Psoas muscle (tissue), 8 donors: Measurements from ENCODE around the gene ODAD3. TPM values are rescaled to one million over a fixed set of nuclear protein-coding genes. Genes with fewer than 3 reads are reported as not detected.
"Not testable (repeated sequence)": the region's sequence is repeated elsewhere in the genome, so short reads cannot be mapped to it uniquely, and the experiment has no call there.

Experiments
- ATAC-seq, 4 donors: fragments of 200-7000 bp; cut with Tn5 transposase; one replicate each; pipeline ENCODE4 v1.9.1; 2020; ENCODE audit warnings: moderate library complexity in 3 of 4, mild to moderate bottlenecking in 2 of 4
- DNase-seq, 2 donors: peaks; one replicate each; pipeline ENCODE4 v3.0.0-alpha.2; 2020
- H3K27ac ChIP-seq: fragments of 200-600 bp; one replicate; pipeline ENCODE4 v1.8.0; 2022
- H3K27me3 ChIP-seq, 3 donors: fragments of 200-600 bp in 1 of 3; one replicate each; pipeline versions ENCODE4 v1.6.1 to v1.8.0; 2013 to 2022; ENCODE audit warnings: low read length in 2 of 3, mild to moderate bottlenecking in 2 of 3, moderate library complexity in 1 of 3; ENCODE audit not compliant: insufficient read depth in 3 of 3
- H3K36me3 ChIP-seq, 2 donors: fragments of 200-600 bp in 1 of 2; one replicate each; pipeline versions ENCODE4 v1.6.1 to v1.8.0; 2013 to 2022; ENCODE audit warnings: low read depth in 1 of 2, mild to moderate bottlenecking in 1 of 2, moderate library complexity in 1 of 2; ENCODE audit not compliant: insufficient read depth in 1 of 2
- H3K4me1 ChIP-seq: fragments of 200-600 bp; one replicate; pipeline ENCODE4 v1.8.0; 2022
- H3K4me3 ChIP-seq: fragments of 200-600 bp; one replicate; pipeline ENCODE4 v1.8.0; 2022; ENCODE audit warnings: mild to moderate bottlenecking
- H3K9me3 ChIP-seq: fragments of 200-600 bp; one replicate; pipeline ENCODE4 v1.8.0; 2022
- CTCF ChIP-seq: fragments of 200-600 bp; IDR thresholded peaks from one replicate; pipeline ENCODE4 v1.8.0; 2022; ENCODE audit warnings: antibody characterized with exemption
- WGBS, 3 donors: extraction: QIAGEN DNeasy Blood & Tissue Kit; methylation state at CpG; one replicate each; pipeline versions ENCODE4 v1.1.6 to v1.1.7; 2013; 5-methylcytosine and 5-hydroxymethylcytosine counted together
- intact Hi-C, 2 donors: fragments of 100-400 bp; cut with DNase I; formaldehyde crosslinking; loops; one replicate each; pipeline versions ENCODE4 v1.11.0 to v1.14.2; 2022
- polyA plus RNA-seq, 3 donors: library from polyadenylated mRNA; stranded (reverse); fragments of 200-250 nt; gene quantifications; one replicate each; pipeline ENCODE4 v1.2.3, GENCODE V29; 2013
- total RNA-seq, 4 donors: library from RNA; stranded (reverse); fragmentation: NEBNext Ultra II Directional in 2 of 4; extraction: Animal tissue kit (Norgen Biotek cat#: 25700) in 2 of 4; gene quantifications; one replicate each; pipeline versions ENCODE4 v1.2.1 to v1.2.4, GENCODE V29; 2021 to 2023
- donor health status: healthy with polysubstance abuse.
- donor health status: DM: no; HTN: no; CAD: no; lungs with moderate emphysema.
- donor health status: Bipolar disorder and iron deficiency.
- donor health status: healthy.
- donor health status: DM: yes; HTN: yes; CAD: no.
- donor health status: DM: no; HTN: no; CAD: no.
- donor health status: DM: no; HTN: no; CAD: no.
- donor health status: DM: yes; HTN: yes; CAD: no.

Gene ODAD3
- total and polyA plus RNA-seq, 7 donors, result 0.09 to 0.87 (median 0.17) TPM; not detected in 2

- Histone ChIP-seq H3K4me1 (peaks cover 46% of the 10 kb centered on the region), H3K9me3 (no peaks in the 10 kb centered on the region), H3K36me3 (no peaks in the 10 kb centered on the region), H3K4me3 (peak overlapping the region; percentile 74), H3K27me3 (peaks cover 0 to 24% (median 8%) of the 10 kb centered on the region in 3 donors), H3K27ac (no peak overlapping the region)
- DNase-seq, result no peak
- intact Hi-C loops, result loop anchor here (5.0 to 10.0 kb wide), 5 partner anchors 42 to 207 kb away; partner anchors contain the start of genes ELAVL3 (in 1 of the 2) and ZNF653 (in 1 of the 2)
- WGBS, 3 donors, result 89 to 94% (median 94%) methylated on average over 7 of the region's 7 CpGs
- ATAC-seq, result no peak
- TF ChIP-seq CTCF, result no peak
Measured at GRCh38 chr19:11379857-11380350, 55.0 kb downstream of the ODAD3 start.

GRCh38 chr19:11379269-11379845 is 55.6 kb downstream of the ODAD3 start:
- intact Hi-C loops, result loop anchor here in 1 of 2 donors (5.0 to 10.0 kb wide), 2 partner anchors 53 to 125 kb away; partner anchors contain the start of gene ZNF653
- H3K4me3 ChIP-seq, H3K9me3 ChIP-seq, H3K27ac ChIP-seq, DNase-seq, ATAC-seq, H3K36me3 ChIP-seq: not testable (repeated sequence)
- H3K4me1 ChIP-seq, result peaks cover 46% of the 10 kb centered on the region
- peaks cover 0 to 24% (median 8%) of the 10 kb centered on the region in 3 donors for H3K27me3 ChIP-seq
- 82 to 84% (median 82%) methylated on average over 14 of the region's 14 CpGs for WGBS, 3 donors

GRCh38 chr19:11378319-11379189 is 56.4 kb downstream of the ODAD3 start:
- H3K4me3 ChIP-seq, result no peak overlapping the region
- TF ChIP-seq CTCF, result peak; percentile 38
- peaks cover 53% of the 10 kb centered on the region for H3K4me1 ChIP-seq
- H3K36me3 ChIP-seq, result no peaks in the 10 kb centered on the region
- DNase-seq (no peak), ATAC-seq (no peak)
- WGBS, 3 donors, result 54 to 66% (median 59%) methylated on average over 8 of the region's 8 CpGs
- no peak overlapping the region for H3K27ac ChIP-seq
- no peaks in the 10 kb centered on the region for H3K9me3 ChIP-seq
- H3K27me3 ChIP-seq, result peaks cover 0 to 20% (median 6%) of the 10 kb centered on the region in 3 donors
- intact Hi-C loops, result loop anchor here in 1 of 2 donors (5.0 to 10.0 kb wide), 2 partner anchors 54 to 126 kb away; partner anchors contain the start of gene ZNF653

GRCh38 chr19:11377756-11378155 is 57.2 kb downstream of the ODAD3 start:
- no peaks in the 10 kb centered on the region for H3K36me3 ChIP-seq
- no peak for TF ChIP-seq CTCF
- no peaks in the 10 kb centered on the region for H3K9me3 ChIP-seq
- no peak for ATAC-seq
- peaks cover 0 to 13% (median 2%) of the 10 kb centered on the region in 3 donors for H3K27me3 ChIP-seq
- no peak for DNase-seq
- intact Hi-C loops, result loop anchor here in 1 of 2 donors (5.0 to 10.0 kb wide), 2 partner anchors 55 to 127 kb away; partner anchors contain the start of gene ZNF653
- WGBS, 3 donors, result 96 to 100% (median 100%) methylated on average over 3 of the region's 3 CpGs
- H3K27ac ChIP-seq, result no peak overlapping the region
- H3K4me1 ChIP-seq, result peaks cover 49% of the 10 kb centered on the region
- no peak overlapping the region for H3K4me3 ChIP-seq

- Histone ChIP-seq H3K27me3 (peaks cover 0 to 8% (median 0%) of the 10 kb centered on the region in 3 donors), H3K27ac (no peak overlapping the region), H3K4me3 (no peak overlapping the region), H3K36me3 (no peaks in the 10 kb centered on the region), H3K9me3 (no peaks in the 10 kb centered on the region), H3K4me1 (peaks cover 46% of the 10 kb centered on the region)
- no peak for DNase-seq
- intact Hi-C loops, result loop anchor here in 1 of 2 donors (5.0 to 10.0 kb wide), 2 partner anchors 55 to 128 kb away; partner anchors contain the start of gene ZNF653
- no peak for ATAC-seq
- TF ChIP-seq CTCF, result no peak
Measured at GRCh38 chr19:11377237-11377636, 57.7 kb downstream of the ODAD3 start.
